GM19328 (cell line): ENCODE data around the gene WDR20.
"Not testable (repeated sequence)": the region's sequence is repeated elsewhere in the genome, so short reads cannot be mapped to it uniquely, and the experiment has no call there.

Experiments
- ATAC-seq: cut with Tn5 transposase; IDR thresholded peaks from one replicate; pipeline ENCODE4 v1.9.1; 2021; ENCODE audit warnings: mild to moderate bottlenecking, moderate library complexity; ENCODE audit not compliant: unreplicated experiment

WDR20 gene

DNA sequence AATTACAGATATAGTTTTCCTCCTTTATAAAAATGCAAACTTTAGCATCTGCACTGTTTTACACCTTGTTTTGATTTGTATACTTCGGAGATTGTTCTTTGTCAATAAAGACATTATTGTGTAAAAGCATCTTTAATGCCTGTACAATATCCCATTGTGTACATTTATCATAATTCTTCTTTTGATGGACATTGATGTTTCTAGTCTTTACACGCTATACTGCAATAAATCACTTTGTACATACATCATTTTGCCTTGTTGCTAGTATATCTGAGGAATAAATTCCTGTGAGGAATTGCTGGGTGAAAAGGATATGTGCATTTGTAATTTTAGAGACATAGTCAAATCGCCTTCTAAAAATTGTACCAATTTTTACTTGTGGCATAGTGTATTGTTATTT, 30.4 kb downstream of the WDR20 start:
- ATAC-seq, result no peak

DNA sequence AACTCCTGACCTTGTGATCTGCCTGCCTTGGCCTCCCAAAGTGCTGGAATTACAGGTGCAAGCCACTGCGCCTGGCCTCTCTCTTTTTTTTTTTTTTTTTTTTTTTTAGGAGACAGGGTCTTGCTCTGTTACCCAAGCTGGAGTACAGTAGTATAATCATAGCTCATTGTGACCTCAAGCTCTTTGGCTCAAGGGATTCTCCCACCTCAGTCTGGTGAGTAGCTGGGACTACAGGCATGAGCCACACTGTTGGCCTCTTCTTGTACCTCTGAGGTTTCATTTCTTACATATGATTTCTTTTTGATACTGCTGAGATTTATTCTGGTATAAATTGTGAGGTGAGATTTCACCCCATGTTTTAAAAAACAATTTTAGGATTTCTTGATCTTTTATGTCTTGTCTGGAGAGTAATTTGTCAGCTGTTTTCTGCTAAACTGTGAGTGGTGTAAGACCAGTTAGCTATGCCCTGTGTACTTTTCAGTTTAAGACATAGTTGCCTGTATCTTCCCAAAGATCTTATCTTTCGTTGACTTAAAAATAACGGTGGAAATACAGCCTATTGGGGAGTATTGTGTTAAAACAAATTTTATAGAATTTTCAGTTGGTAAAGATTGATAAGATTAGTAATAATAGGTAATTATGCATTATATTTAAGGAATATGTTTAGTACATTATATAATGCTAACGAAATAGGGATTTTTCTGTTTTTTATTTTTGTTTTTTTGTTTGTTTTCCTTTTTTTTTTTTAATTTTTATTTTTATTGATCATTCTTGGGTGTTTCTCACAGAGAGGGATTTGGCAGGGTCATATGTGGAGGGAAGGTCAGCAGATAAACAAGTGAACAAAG, 31.7 kb downstream of the WDR20 start:
- no peak for ATAC-seq

DNA sequence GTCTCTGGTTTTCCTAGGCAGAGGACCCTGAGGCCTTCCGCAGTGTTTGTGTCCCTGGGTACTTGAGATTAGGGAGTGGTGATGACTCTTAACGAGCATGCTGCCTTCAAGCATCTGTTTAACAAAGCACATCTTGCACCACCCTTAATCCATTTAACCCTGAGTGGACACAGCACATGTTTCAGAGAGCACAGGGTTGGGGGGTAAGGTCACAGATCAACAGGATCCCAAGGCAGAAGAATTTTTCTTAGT, 32.2 kb downstream of the WDR20 start:
- ATAC-seq, result not testable (repeated sequence)

DNA sequence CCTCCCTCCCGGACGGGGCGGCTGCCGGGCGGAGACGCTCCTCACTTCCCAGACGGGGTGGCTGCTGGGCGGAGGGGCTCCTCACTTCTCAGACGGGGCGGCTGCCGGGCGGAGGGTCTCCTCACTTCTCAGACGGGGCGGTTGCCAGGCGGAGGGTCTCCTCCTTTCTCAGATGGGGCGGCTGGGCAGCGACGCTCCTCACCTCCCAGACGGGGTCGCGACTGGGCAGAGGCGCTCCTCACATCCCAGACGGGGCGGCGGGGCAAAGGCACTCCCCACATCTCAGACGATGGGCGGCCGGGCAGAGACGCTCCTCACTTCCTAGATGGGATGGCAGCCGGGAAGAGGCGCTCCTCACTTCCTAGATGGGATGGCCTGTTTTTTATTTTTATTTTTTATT, 33.0 kb downstream of the WDR20 start:
- ATAC-seq, result not testable (repeated sequence)

DNA sequence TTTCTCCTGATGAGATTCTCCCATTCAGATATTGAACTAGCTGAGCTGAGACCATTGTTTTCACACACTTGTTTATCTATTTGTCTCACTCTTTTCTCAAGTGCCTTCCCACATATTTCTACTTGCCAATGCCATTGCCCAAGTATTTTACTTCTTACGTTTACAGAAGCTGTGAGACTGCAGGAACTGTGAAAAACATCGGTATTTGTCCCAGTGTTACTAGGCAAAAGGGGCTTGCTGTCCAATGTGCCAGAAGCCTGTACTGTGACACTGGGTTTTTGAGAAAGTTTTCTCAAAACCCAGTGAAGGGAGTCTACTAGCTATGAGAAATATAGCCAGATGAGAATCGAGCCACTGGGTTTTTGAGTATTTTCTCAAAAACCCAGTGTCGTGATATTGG, 37.5 kb downstream of the WDR20 start:
- no peak for ATAC-seq

DNA sequence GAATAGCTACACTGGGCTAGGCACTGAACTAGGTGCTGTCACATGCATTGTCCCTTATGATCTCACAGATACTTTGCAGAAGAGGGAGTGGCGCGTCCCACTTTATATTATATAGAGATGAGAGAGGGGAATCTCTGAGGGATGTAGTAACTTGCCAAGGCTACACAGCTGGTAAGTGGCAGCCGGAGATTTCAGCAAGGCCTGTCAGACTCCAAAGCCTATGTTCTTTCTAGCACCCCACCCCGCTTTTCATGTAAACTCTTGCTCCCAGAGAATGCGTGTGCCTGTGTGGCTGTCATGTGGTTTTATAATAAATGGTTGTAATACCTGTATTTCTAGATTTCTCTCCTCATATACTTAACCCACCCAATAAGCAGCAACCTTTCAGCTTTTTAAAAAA, 39.1 kb downstream of the WDR20 start:
- no peak for ATAC-seq

DNA sequence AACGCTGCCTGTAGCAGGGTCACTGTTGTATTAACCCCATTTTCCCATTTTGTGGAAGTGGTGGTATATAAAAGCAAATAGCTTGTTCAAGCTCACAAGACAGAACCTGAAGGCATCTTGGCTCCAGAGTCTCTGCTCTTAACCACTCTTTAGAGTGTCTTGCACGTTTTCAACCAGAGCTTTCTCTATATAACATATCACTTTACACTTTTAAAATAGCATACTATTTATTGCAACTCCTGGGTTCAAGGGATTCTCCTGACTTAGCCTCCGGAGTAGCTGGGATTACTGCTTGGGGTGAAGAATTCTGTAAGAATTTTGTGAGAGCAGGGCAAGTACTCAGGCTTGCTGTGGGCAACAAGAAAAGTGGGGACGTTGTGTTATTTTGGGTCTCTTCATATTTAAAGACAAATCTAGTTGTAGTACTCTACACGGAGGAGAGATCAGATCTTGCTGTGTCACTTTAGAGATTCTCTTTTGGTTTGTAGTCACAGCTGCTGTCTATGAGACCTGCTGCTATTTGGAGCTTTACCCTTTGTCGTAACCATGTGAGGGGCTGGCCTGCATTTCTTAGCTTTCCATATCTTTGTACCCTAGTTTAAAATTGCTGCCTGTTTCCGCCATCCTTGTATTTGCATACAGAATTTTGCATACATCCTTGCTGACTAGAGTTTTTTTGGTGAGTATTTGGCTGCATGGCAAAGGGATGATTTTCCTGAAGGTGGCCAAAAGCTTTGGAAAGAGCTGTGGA, 40.7 kb downstream of the WDR20 start:
- ATAC-seq, result no peak

DNA sequence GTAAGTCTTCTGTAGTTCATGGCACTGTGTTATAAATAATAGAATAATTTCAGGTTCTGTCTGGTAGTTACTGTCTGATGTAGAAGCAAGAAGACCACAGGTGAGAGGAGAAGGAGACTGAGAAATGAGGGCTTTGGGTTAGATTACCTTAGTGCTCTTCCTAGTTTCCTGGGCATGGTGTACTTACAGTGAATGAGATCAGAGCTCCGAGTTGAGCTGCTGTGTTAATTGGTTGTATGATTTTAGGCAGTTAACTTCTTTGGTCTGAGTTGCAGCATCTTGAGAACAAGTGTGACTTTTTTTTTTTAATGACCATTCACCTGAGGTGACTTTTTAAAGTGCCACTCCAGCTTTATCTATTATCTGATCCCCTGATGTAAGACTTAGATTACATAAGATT, 41.5 kb downstream of the WDR20 start:
- no peak for ATAC-seq

DNA sequence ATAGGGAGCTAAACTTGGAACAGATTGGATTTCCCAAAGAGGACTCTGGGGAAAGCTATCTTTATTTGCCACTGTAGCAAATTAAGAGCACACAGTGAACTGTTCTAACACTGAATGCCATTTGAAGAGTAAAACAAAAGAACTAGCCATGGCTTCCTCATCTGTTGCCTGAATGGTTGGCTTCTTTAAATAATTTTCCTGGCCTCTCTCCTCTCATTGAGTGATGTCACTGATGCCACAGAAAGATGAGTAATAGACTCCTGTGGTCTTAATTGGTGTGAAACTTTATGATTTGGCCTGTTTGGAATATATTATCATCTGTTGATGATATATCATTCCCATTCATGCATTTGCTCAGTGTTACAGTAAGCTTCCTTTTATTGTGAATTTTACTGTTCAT, 42.5 kb downstream of the WDR20 start:
- no peak for ATAC-seq

DNA sequence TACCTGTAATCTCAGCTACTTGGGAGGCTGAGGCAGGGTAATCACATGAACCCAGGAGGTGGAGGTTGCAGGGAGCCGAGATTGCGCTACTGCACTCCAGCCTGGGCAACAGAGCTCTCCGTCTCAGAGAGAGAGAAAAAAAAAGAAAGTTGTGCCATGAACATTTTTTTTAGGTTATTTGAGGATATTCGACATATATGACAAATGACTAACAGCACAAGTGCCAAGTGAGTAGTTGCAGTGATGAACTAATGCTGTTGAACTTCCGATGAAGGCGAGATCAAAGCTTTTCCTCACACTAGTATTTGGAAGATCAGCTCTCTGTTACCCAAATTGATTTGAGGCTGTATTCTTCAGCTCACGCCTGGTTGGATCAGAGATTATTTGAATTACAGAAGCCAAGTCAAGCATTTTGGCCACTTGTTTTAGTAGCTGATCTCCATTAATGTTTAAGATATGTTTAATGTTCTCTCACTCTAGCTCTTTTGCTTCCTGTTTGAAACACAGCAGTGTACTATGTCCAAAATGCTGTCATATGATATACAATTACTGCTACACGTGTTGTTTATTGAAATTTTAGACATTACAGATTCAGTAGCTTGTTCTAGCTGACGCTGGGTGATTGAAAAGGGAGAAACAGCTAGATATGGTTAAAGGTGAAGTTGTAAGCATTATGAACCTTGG, 43.4 kb downstream of the WDR20 start:
- ATAC-seq, result no peak

DNA sequence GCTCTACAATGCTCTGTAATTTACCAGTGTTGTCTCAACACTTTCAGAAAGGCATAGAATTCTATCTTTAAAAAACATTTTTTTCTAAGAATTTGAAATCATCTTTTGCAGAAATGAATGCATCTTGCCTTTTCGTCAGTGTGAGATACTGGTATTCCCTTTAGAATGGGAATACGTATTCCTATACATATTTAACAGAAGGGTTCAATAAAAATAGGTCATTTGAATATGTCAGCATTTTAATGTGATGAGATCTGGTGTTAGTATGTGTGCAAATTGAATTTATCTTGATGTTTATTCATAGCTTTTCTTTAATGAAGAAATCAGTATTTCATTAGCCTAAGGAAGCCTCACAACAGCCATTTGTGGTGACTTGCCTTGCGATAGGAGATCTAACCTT, 44.2 kb downstream of the WDR20 start:
- no peak for ATAC-seq

DNA sequence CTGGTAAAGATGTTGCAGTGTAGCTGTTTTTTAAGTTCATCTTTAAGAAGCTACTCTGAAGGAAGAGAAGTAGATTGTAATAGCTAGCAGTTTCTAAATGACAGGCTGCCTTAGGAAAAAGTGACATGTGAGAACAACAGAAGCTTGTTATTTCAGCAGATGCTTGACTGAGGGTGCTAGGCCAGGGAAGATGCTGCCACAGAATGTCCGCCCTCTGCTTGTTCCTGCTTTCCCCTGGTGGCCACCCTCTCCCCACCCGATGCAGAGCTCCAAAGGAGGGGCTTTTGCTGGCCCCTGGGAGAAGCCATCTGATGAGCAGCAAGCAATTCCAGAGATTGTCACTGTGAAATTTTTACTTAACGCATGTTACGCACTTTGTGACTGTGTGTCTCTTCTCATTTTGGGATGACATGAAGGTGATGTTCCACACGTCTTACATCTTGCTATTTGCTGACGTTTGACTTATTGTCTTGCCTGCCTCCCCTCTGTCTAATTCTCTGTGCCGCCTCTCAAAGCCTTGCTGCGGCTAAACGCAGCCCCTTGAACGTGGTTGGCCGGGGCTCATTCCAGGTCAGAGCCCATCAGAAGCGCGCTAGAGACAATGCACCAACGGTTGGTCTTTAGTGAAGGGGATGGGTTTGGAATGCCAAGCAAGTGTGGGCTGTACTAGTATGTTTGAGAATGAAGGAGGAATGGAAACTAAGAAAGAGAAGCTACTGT, 44.8 kb downstream of the WDR20 start:
- ATAC-seq, result no peak

DNA sequence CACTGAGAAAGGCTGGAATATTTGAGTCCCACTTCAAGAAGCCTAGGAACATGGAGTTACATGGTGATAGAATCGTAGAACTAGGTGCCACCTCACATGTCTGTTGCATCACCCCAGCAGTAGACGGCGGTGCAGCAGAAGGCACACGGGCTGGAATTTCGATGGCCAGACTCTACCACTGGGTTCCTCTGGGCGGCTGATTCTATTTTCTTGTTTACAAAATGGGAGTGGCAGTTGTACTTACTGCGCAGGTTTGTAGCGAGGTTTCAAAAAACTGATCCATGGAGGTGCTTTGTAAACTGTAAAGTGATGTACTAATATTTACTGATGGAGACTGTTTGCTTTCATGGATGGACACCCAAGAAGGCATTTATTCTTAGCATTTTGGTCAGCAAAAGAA, 45.7 kb downstream of the WDR20 start:
- no peak for ATAC-seq

DNA sequence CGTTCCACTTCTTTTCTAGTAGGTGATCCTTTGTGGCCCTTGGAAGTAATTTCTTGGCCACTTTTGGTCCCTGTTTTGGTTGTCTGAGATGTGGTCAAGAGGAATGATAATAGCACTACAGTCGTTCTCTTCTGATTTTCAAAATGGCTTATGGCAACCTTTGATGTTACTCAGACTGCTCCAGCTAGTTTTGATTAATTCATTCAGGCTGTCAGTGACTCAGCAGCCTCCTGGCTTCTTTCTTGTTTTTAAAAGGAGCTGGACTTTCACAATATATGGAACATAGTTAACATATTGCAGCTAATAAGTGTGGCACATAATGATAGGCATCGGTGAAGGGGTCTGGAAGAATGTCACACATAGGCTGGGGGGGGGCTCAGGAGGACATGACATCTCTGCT, 47.3 kb downstream of the WDR20 start:
- no peak for ATAC-seq

DNA sequence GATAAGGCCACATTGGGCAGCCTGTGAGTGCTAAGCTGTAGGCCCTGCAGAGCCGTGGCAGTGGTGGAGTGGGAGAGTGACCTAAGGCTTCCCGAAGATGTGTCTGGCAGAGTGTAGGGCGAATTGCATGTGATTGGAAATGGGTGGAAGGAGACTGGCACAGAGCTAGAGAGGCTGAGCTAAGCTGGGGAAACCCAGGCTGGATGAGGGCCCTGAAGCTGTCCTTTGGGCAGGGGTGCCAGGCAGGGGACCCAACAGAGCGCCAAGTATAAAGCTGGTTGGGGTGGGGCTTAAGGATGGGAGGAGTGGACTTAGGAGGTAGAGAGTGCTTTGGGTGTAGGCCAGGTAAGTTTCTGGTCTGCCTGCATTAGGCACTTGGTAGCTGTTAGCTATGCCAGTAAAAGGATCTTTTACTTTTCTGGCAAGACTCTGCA, 47.9 kb downstream of the WDR20 start:
- no peak for ATAC-seq

DNA sequence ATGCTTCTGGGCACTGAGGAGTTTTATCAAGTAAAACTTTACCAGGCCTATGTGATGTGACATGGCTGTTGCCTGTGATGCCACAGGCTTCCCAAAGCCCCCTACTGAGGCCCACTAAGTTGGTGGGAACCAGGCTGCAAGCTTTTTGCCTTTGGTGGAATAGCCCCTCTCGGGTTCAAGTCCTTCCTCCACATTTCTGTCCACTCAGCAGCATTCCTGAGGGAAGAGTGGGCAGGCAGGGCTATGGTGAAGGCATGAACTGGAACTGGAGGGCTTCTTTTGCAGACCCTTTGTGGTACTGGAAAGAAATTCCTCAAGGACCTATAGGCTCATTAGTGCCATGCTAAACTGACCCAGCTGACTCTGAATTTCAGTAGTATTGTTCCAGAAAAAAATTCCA, 48.5 kb downstream of the WDR20 start:
- no peak for ATAC-seq

DNA sequence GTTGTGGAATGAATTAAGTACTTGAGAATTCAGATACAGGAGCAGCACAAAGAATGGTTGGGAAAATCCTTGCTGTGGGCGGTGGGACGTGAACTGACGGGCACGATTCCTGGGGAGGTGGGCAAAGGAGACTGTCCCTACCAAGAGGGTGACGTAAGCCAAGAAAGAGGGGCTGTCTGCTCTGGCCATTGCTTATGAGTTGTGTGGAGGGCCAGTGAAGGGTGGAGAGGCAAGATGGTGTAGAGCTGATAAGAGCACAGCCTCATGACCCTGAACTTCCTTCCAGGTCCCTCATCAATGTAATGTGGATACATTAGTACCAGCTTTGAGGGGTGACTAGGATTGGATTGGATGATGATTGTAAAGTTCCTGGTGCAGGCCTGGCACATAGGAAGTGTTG, 50.2 kb downstream of the WDR20 start:
- ATAC-seq, result no peak

DNA sequence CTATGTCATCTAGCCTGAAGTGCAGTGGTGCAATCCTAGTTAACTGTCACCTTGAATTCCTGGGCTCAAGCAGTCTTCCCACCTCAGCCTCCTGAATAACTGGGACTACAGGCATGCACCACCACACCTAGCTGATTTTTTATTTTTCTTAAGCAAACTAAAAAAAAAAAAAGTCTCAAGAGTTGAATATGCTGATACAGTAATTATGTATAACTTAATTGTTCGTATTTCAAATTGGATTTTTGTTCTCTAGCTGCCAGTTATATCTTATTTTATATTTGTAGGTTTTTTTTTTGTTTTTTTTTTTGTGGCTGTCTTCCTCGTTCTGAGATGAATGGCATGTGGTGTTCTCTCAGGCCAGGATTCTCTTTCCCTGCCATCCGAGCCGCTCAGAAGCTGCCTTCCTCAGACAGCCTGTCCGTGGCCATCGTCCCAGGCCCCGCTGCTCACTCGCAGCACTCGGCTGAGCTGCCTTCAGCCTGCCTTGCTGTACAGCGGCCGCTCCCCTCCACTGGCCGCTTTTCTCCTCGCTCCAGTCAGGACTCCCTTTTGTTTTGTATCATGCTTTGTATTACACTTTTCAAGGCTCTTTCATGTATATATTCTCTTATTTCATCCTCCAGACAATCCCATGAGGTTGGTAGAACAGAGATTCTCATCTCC, 53.3 kb downstream of the WDR20 start:
- ATAC-seq, result no peak

DNA sequence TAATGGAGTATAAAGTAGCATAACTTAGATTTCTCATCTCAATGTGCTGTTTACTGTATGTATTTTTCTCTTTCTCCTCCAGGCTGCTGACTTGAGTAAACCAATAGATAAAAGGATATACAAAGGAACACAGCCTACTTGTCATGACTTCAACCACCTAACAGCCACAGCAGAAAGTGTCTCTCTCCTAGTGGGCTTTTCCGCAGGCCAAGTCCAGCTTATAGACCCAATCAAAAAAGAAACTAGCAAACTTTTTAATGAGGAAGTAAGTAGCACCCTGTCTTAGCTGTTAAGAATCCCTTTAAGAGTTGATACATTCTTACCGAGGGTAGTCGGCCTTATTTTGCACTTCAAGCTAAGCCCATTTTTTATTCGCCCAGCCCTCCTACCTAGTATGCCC, 55.2 kb downstream of the WDR20 start:
- no peak for ATAC-seq

DNA sequence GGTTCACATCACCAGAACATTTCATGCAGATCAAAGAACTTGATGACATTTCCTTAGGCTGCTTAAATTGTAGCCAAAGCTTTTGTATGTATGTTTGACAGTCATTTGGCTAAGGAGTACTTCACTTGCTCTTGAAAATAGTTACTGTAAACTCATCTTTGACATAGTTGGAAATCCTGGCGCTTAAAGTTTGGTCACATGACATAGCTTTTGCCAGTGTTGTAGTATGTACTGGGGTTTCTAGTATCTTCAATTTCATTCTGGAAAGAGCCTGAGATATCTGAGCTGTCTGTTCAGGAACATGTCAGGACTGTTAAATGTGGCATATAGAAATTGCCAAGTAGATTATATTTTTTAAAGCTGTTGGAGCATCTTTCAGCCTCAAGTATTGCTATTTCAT, 55.7 kb downstream of the WDR20 start:
- ATAC-seq, result no peak
